Endothelial cell of umbilical vein (primary cell): ENCODE measurements around the gene MROH2A. TPM values are rescaled to one million over a fixed set of nuclear protein-coding genes. Genes with fewer than 3 reads are reported as not detected.

Source experiments
- BruUV-seq: library from RNA; stranded (reverse); fragments of 400-500 nt; replicated peaks from 2 replicates; lab custom pipeline; 2021; lab: Mats Ljungman, UMichigan
- CTCF ChIA-PET: fragments of 300-600, 350-600 bp; sonication (Branson Sonifier 250); formaldehyde crosslinking; loops from one replicate; lab custom pipeline; 2021; ENCODE audit warnings: antibody characterized with exemption, inconsistent platforms; lab: Charles Lee
- POLR2A ChIA-PET: fragments of 300-600, 350-600 bp; sonication (Branson Sonifier 250); formaldehyde crosslinking; loops from one replicate; lab custom pipeline; 2021; ENCODE audit warnings: antibody characterized with exemption, inconsistent platforms; lab: Charles Lee
- DNase-seq: peaks from one replicate; pipeline ENCODE4 v3.0.0-alpha.2; 2011; ENCODE audit warnings: low read depth, low spot score
- FAIRE-seq: peaks from 2 replicates; lab custom pipeline; 2011; peaks lifted over from hg19 to GRCh38; lab: Jason Lieb, UNC
- H2AFZ ChIP-seq: 2 replicates; pipeline ENCODE4 v1.6.0; 2012; ENCODE audit warnings: low read depth, low read length, control low read depth, inconsistent platforms
- H3K27ac ChIP-seq: 2 replicates; pipeline ENCODE4 v1.5.1; 2011; ENCODE audit warnings: low read depth, mild to moderate bottlenecking, control low read depth, low read length, moderate library complexity; ENCODE audit not compliant: insufficient read depth
- H3K27me3 ChIP-seq, 2 experiments: 2 replicates each; pipeline versions ENCODE4 v1.6.0 to v1.6.1; 2011; ENCODE audit warnings: low read length in 2 of 2, mixed read lengths in 1 of 2; ENCODE audit not compliant: control insufficient read depth in 2 of 2, insufficient read depth in 2 of 2
- H3K36me3 ChIP-seq, 2 experiments: 2 replicates in 1 of 2; 3 replicates in 1 of 2; pipeline ENCODE4 v1.5.1; 2011; ENCODE audit warnings: low read length in 2 of 2, mild to moderate bottlenecking in 1 of 2, moderate library complexity in 1 of 2; ENCODE audit not compliant: control insufficient read depth in 2 of 2, insufficient read depth in 2 of 2; ENCODE audit errors: extremely low read depth in 1 of 2
- H3K4me1 ChIP-seq: 3 replicates; pipeline ENCODE4 v1.5.1; 2011; ENCODE audit warnings: mild to moderate bottlenecking, low read length; ENCODE audit not compliant: control insufficient read depth, insufficient read depth; ENCODE audit errors: extremely low read depth
- H3K4me2 ChIP-seq: 2 replicates; pipeline ENCODE4 v1.6.1; 2011; ENCODE audit warnings: low read length, control low read depth, mixed read lengths; ENCODE audit not compliant: insufficient read depth
- H3K4me3 ChIP-seq, 3 experiments: fragments of 200-600 bp in 1 of 3; sonication (generic), shearing (Covaris generic) in 1 of 3; replicated peaks in 1 of 3; 2 replicates each; pipeline ENCODE4 v1.5.1; 2011 to 2016; ENCODE audit warnings: control low read depth in 3 of 3, low read length in 3 of 3, mild to moderate bottlenecking in 2 of 3, inconsistent platforms in 1 of 3, low read depth in 1 of 3, moderate library complexity in 1 of 3; ENCODE audit not compliant: insufficient read depth in 1 of 3
- H3K79me2 ChIP-seq: 2 replicates; pipeline ENCODE4 v1.6.0; 2012; ENCODE audit warnings: low read length, inconsistent platforms; ENCODE audit not compliant: control insufficient read depth, insufficient read depth
- H3K9ac ChIP-seq: replicated peaks from 2 replicates; pipeline ENCODE3; 2011; ENCODE audit warnings: low read length, control low read depth; ENCODE audit not compliant: insufficient read depth; ENCODE audit errors: extremely low read depth
- H3K9me1 ChIP-seq: replicated peaks from 3 replicates; pipeline ENCODE4 v1.6.0; 2011; ENCODE audit warnings: mild to moderate bottlenecking, low read length; ENCODE audit not compliant: control insufficient read depth, insufficient read depth; ENCODE audit errors: extremely low read depth
- H3K9me3 ChIP-seq: replicated peaks from 2 replicates; pipeline ENCODE4 v1.5.1; 2012; ENCODE audit warnings: low read length, inconsistent platforms; ENCODE audit not compliant: control insufficient read depth, insufficient read depth
- H4K20me1 ChIP-seq: replicated peaks from 2 replicates; pipeline ENCODE3; 2011; ENCODE audit warnings: mild to moderate bottlenecking, low read length; ENCODE audit not compliant: control insufficient read depth, insufficient read depth; ENCODE audit errors: extremely low read depth
- EZH2 ChIP-seq: IDR thresholded peaks from 2 replicates; pipeline ENCODE4 v1.6.1; 2012; ENCODE audit warnings: borderline replicate concordance, low read depth, mild to moderate bottlenecking, moderate library complexity, low read length, inconsistent platforms; ENCODE audit not compliant: severe bottlenecking
- FOS ChIP-seq: IDR thresholded peaks from 2 replicates; pipeline ENCODE4 v1.6.1; 2011; ENCODE audit warnings: mild to moderate bottlenecking, low read length, moderate library complexity, borderline replicate concordance; ENCODE audit not compliant: insufficient read depth
- GATA2 ChIP-seq: IDR thresholded peaks from 2 replicates; pipeline ENCODE4 v1.7.0; 2011; ENCODE audit warnings: low read depth, mild to moderate bottlenecking, moderate library complexity, mixed read lengths, low read length; ENCODE audit not compliant: insufficient read length, insufficient read depth
- JUN ChIP-seq: IDR thresholded peaks from 2 replicates; pipeline ENCODE4 v1.6.1; 2011; ENCODE audit warnings: borderline replicate concordance, low read depth; ENCODE audit not compliant: insufficient read length, insufficient read depth
- MYC ChIP-seq: IDR thresholded peaks from one replicate; pipeline ENCODE4 v1.6.1; 2011; ENCODE audit warnings: mild to moderate bottlenecking, low read depth, low read length
- POLR2A ChIP-seq: IDR thresholded peaks from 2 replicates; pipeline ENCODE4 v1.6.1; 2012; ENCODE audit warnings: low read depth, mild to moderate bottlenecking, control low read depth, low read length
- POLR2AphosphoS5 ChIP-seq: IDR thresholded peaks from 2 replicates; pipeline ENCODE4 v1.6.1; 2012; ENCODE audit warnings: low read depth, mild to moderate bottlenecking, control low read depth, low read length, moderate library complexity; ENCODE audit not compliant: insufficient read depth
- dilution Hi-C: fragments of 300-500 bp; cut with MboI; formaldehyde crosslinking; loops from one replicate; pipeline ENCODE4 v1.15.0; 2019; ENCODE audit warnings: low sequenced_read_pairs; ENCODE audit not compliant: extremely low pct_ligation_motif_present
- intact Hi-C: fragments of 100-400 bp; cut with micrococcal nuclease; formaldehyde crosslinking; loops from one replicate; pipeline ENCODE4 v1.10.0; 2022
- polyA plus RNA-seq, 4 experiments: library from polyadenylated mRNA; depleted of rRNA in 3 of 4; stranded (reverse) in 3 of 4; unstranded in 1 of 4; fragments of >200 nt; gene quantifications; 2 replicates each; pipeline versions ENCODE4 v1.2.1 to v1.2.3, GENCODE V29; 2011 to 2012; ENCODE audit warnings: missing spikeins in 1 of 4
- total RNA-seq: library from RNA; stranded (reverse); gene quantifications from 2 replicates; pipeline ENCODE4 v1.2.3, GENCODE V29; 2021
- TF ChIP-seq, protein P1 (sequence below), 2 donors: IDR thresholded peaks; 1 replicate in 1 of 2; 2 replicates in 1 of 2; pipeline ENCODE4 v1.5.1; 2011; ENCODE audit warnings: low read length in 2 of 2, mild to moderate bottlenecking in 2 of 2, moderate library complexity in 2 of 2, control low read depth in 1 of 2, inconsistent platforms in 1 of 2, low read depth in 1 of 2; ENCODE audit not compliant: insufficient read depth in 1 of 2; ENCODE audit errors: extremely low read depth in 1 of 2
- TF ChIP-seq, protein P2 (sequence below): IDR thresholded peaks from 2 replicates; pipeline ENCODE4 v1.6.1; 2011; ENCODE audit not compliant: insufficient read depth, insufficient read length

The MROH2A gene
- total and polyA plus RNA-seq, 2 donors (not counting 3 experiments of a cell fraction or from before 2014, with no cell fraction given) = not detected

GRCh38 chr2:233816334-233816733, 38.2 kb downstream of the MROH2A start:
- Histone ChIP-seq H3K4me2 (no peak overlapping the region), H4K20me1 (no peaks in the 10 kb centered on the region), H3K9me1 (no peaks in the 10 kb centered on the region), H3K36me3 (no peaks in the 10 kb centered on the region), H3K79me2 (no peaks in the 10 kb centered on the region), H3K4me1 (no peaks in the 10 kb centered on the region), H3K9me3 (no peaks in the 10 kb centered on the region), H3K9ac (no peak overlapping the region), H3K27me3 (no peaks in the 10 kb centered on the region), H3K4me3 (no peak overlapping the region), H3K27ac (no peak overlapping the region), H2AFZ (no peak overlapping the region)
- dilution Hi-C loops = no loop called here
- no peak for FAIRE-seq
- POLR2A ChIA-PET = no interaction called here
- CTCF ChIA-PET = no interaction called here
- intact Hi-C loops = no loop called here
- TF ChIP-seq MYC = no peak
- TF ChIP-seq, protein P1, sequence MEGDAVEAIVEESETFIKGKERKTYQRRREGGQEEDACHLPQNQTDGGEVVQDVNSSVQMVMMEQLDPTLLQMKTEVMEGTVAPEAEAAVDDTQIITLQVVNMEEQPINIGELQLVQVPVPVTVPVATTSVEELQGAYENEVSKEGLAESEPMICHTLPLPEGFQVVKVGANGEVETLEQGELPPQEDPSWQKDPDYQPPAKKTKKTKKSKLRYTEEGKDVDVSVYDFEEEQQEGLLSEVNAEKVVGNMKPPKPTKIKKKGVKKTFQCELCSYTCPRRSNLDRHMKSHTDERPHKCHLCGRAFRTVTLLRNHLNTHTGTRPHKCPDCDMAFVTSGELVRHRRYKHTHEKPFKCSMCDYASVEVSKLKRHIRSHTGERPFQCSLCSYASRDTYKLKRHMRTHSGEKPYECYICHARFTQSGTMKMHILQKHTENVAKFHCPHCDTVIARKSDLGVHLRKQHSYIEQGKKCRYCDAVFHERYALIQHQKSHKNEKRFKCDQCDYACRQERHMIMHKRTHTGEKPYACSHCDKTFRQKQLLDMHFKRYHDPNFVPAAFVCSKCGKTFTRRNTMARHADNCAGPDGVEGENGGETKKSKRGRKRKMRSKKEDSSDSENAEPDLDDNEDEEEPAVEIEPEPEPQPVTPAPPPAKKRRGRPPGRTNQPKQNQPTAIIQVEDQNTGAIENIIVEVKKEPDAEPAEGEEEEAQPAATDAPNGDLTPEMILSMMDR (IDR thresholded peaks at IDR 0.05; ENCODE audit: extremely low read depth in 1 of 2, insufficient read depth in 1 of 2, low read depth in 1 of 2, low read length in 2 of 2) = no peak
- TF ChIP-seq GATA2 = no peak
- no peak for TF ChIP-seq POLR2A
- TF ChIP-seq EZH2 = no peak
- TF ChIP-seq JUN = no peak
- TF ChIP-seq POLR2AphosphoS5 = no peak
- TF ChIP-seq, protein P2, sequence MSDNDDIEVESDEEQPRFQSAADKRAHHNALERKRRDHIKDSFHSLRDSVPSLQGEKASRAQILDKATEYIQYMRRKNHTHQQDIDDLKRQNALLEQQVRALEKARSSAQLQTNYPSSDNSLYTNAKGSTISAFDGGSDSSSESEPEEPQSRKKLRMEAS = no peak
- TF ChIP-seq FOS = no peak
- DNase-seq = no peak
- BruUV-seq = no TSS peak
